Body of pancreas (tissue), 4 donors: ENCODE data around the gene PKD1L1. TPM values are rescaled to one million over a fixed set of nuclear protein-coding genes. Genes with fewer than 3 reads are reported as not detected.

Experiments used
- ATAC-seq: fragments of 150-250 bp; one replicate; pipeline ENCODE4 v1.9.1; 2016
- DNase-seq, 4 donors: peaks; one replicate each; pipeline ENCODE4 v3.0.0-alpha.2; 2019
- H3K27ac ChIP-seq, 4 donors: fragments of 200-600 bp; sonication (generic); 1 replicate in 3 of 4; 2 replicates in 1 of 4; pipeline versions ENCODE4 v1.5.1 to v1.6.1; 2016 to 2019; ENCODE audit warnings: mild to moderate bottlenecking in 1 of 4, mixed read lengths in 1 of 4, moderate library complexity in 1 of 4
- H3K27me3 ChIP-seq, 2 donors: fragments of 200-600 bp; sonication (generic); one replicate each; pipeline ENCODE4 v1.6.0; 2016; ENCODE audit warnings: mild to moderate bottlenecking in 1 of 2
- H3K36me3 ChIP-seq, 2 donors: fragments of 200-600 bp; sonication (generic); replicated peaks in 1 of 2; 2 replicates each; pipeline ENCODE4 v1.5.1; 2016; ENCODE audit warnings: low read depth in 2 of 2; ENCODE audit not compliant: insufficient read depth in 1 of 2
- H3K4me1 ChIP-seq: fragments of 200-600 bp; sonication (generic); one replicate; pipeline ENCODE4 v1.6.0; 2016
- H3K4me3 ChIP-seq, 2 donors: fragments of 200-600 bp; sonication (generic); 1 replicate in 1 of 2; 2 replicates in 1 of 2; pipeline ENCODE4 v1.5.1; 2016 to 2019
- H3K9me3 ChIP-seq, 3 donors: fragments of 200-600 bp; sonication (generic); 1 replicate in 2 of 3; 2 replicates in 1 of 3; pipeline ENCODE4 v1.5.1; 2016
- POLR2A ChIP-seq, 3 donors: fragments of 450-650 bp; IDR thresholded peaks; one replicate each; pipeline ENCODE4 v1.6.1; 2016; ENCODE audit warnings: antibody characterized with exemption in 3 of 3, mild to moderate bottlenecking in 2 of 3
- WGBS, 2 donors: methylation state at CpG; one replicate each; pipeline ENCODE4 v1.1.5; 2017; 5-methylcytosine and 5-hydroxymethylcytosine counted together
- intact Hi-C: fragments of 100-400 bp; cut with DNase I; formaldehyde crosslinking; loops from one replicate; pipeline ENCODE4 v1.15.1; 2023
- total RNA-seq, 2 donors: library from RNA; depleted of rRNA; stranded (reverse); fragments of >200 nt; gene quantifications; one replicate each; pipeline ENCODE4 v1.1.0, GENCODE V29; 2016
- TF ChIP-seq, protein P1 (sequence below), 7 experiments: fragments of 450-650 bp in 4 of 7; fragments of 200-600 bp in 3 of 7; sonication (generic) in 3 of 7; IDR thresholded peaks; one replicate each; pipeline ENCODE4 v1.5.1; 2016 to 2019; ENCODE audit warnings: antibody characterized with exemption in 7 of 7

The PKD1L1 gene
- total RNA-seq, 2 donors from 2014 or later: 0.26 to 4.0 TPM

DNA sequence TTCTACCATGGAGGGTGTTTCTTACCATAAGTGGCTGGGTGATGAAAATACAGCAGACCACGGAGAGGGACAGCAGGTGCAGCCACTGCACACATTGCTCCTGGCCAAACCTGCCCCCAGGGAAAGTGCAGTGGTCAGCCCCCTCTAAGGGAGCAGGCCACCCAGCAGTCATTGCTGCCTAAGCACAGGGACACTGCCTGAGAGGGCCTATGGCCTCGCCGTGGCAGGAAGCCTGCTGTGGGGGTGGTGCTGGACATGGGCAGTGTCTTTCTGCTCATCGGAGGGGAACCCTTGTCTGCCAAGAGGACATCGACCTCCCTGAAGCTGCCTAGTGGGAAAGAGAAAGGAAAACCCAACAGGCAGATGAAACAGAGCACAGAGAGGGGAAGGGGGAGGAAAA, 118.3 kb downstream of the PKD1L1 start:
- intact Hi-C loops: no loop called here
- no peaks in the 10 kb centered on the region for H3K27me3 ChIP-seq
- WGBS, 2 donors: 76 to 78% methylated on average over 2 to 5 of the region's 5 CpGs
- DNase-seq (no peak), ATAC-seq (no peak)
- peaks cover 19% of the 10 kb centered on the region for H3K4me1 ChIP-seq
- TF ChIP-seq POLR2A (IDR thresholded peaks at IDR 0.05): no peak
- TF ChIP-seq, protein P1, sequence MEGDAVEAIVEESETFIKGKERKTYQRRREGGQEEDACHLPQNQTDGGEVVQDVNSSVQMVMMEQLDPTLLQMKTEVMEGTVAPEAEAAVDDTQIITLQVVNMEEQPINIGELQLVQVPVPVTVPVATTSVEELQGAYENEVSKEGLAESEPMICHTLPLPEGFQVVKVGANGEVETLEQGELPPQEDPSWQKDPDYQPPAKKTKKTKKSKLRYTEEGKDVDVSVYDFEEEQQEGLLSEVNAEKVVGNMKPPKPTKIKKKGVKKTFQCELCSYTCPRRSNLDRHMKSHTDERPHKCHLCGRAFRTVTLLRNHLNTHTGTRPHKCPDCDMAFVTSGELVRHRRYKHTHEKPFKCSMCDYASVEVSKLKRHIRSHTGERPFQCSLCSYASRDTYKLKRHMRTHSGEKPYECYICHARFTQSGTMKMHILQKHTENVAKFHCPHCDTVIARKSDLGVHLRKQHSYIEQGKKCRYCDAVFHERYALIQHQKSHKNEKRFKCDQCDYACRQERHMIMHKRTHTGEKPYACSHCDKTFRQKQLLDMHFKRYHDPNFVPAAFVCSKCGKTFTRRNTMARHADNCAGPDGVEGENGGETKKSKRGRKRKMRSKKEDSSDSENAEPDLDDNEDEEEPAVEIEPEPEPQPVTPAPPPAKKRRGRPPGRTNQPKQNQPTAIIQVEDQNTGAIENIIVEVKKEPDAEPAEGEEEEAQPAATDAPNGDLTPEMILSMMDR (IDR thresholded peaks at IDR 0.05): no peak
- H3K9me3 ChIP-seq: no peaks in the 10 kb centered on the region
- H3K27ac ChIP-seq: no peak overlapping the region
- no peaks in the 10 kb centered on the region for H3K36me3 ChIP-seq
- no peak overlapping the region for H3K4me3 ChIP-seq

DNA sequence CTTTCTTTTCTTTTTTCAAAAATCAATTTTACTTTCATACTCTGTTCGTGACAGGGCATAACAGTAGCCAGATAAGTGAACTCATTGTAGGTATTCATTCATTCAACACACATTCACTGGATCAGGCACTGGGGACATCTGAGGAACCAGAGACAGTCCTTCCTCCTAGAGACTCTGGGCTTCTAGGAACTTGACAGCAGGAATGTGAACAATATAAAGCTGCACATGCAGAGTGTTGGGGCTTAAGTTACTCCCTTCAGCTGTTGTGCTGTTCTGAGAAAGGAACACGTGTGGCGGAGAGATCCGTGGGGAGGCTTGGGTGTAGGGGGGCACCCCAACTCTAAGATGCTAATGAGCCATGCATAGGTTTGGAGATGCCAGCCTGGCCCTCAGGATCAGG, 120.4 kb downstream of the PKD1L1 start:
- DNase-seq (no peak), ATAC-seq (peak; percentile 13)
- H3K9me3 ChIP-seq: no peaks in the 10 kb centered on the region
- H3K36me3 ChIP-seq: no peaks in the 10 kb centered on the region
- TF ChIP-seq, protein P1 (IDR thresholded peaks at IDR 0.05): no peak
- TF ChIP-seq POLR2A (IDR thresholded peaks at IDR 0.05): no peak
- intact Hi-C loops: no loop called here
- no peak overlapping the region for H3K4me3 ChIP-seq
- no peaks in the 10 kb centered on the region for H3K27me3 ChIP-seq
- H3K27ac ChIP-seq: peak overlapping the region in 2 of 4 donors; percentile 59 to 62
- H3K4me1 ChIP-seq: peaks cover 19% of the 10 kb centered on the region
- 49 to 61% methylated on average over 4 of the region's 4 CpGs for WGBS, 2 donors

DNA sequence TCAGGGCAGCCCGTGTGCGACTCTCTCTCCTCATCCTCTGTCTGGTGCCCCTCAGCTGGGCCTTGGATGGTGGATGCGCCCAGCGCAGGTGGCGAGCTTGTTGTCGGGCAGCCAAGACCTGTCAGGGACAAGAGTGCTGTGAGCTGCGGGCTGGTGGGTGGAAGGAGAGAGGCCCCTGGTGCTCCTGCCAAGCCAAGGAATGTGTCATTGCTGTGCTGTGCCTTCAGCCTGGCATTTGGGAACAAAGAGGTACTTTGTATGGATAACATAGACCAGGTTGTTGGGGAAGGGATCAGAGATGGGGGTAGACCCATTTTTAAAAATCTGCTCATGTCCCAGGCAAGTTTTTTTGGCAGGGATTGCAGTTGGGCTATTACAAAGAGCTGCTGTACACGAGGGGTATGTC, 120.9 kb downstream of the PKD1L1 start:
- H3K4me3 ChIP-seq: no peak overlapping the region
- no peaks in the 10 kb centered on the region for H3K27me3 ChIP-seq
- no peaks in the 10 kb centered on the region for H3K36me3 ChIP-seq
- H3K9me3 ChIP-seq: no peaks in the 10 kb centered on the region
- TF ChIP-seq, protein P1 (IDR thresholded peaks at IDR 0.05): no peak
- TF ChIP-seq POLR2A (IDR thresholded peaks at IDR 0.05): no peak
- intact Hi-C loops: no loop called here
- ATAC-seq (peak; percentile 92), DNase-seq (peak; percentile 37 to 67 (median 58))
- peak overlapping the region in 3 of 4 donors; percentile 45 to 62 (median 59) for H3K27ac ChIP-seq
- H3K4me1 ChIP-seq: peaks cover 19% of the 10 kb centered on the region
- WGBS, 2 donors: 44 to 49% methylated on average over 2 to 8 of the region's 8 CpGs

DNA sequence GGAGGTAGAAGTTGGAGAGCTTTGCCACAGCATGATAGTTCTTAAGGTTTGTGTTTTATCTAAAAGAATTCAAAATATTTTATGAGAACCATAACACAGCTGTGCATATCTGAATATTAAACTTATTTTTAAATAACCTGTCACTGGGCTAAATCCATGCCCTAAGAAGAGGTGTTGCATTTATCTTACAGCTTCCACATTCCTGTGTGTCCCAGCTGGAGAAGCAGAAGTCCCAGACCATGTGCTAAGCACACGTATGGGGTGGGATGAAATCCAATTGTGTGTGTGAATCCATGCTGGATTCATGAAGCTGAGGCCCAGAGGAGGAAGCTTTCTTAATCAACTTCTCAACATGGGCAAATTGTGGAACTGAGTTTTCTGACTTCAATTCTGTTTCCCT, 121.5 kb downstream of the PKD1L1 start:
- no peaks in the 10 kb centered on the region for H3K9me3 ChIP-seq
- TF ChIP-seq POLR2A (IDR thresholded peaks at IDR 0.05): no peak
- DNase-seq (no peak), ATAC-seq (no peak)
- peaks cover 19% of the 10 kb centered on the region for H3K4me1 ChIP-seq
- no peaks in the 10 kb centered on the region for H3K27me3 ChIP-seq
- intact Hi-C loops: no loop called here
- H3K36me3 ChIP-seq: no peaks in the 10 kb centered on the region
- WGBS, 2 donors: 42 to 50% methylated on average over 1 of the region's 1 CpG
- H3K27ac ChIP-seq: peak overlapping the region in 3 of 4 donors; percentile 45 to 62 (median 59)
- no peak overlapping the region for H3K4me3 ChIP-seq

DNA sequence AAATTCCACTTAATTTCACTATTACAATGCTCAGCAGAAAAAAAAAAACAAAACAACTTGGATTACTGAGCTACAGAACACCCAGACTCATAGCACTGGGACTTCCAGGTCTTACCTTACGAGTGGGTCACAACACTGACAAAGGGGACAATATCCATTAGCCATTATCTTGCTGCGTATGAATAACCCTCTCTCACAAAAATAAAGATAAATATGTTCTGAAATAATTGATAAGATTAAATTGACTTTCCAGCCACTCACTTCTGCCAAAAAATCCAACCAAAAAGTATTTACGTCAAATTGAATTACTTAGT, 128.7 kb downstream of the PKD1L1 start:
- no peaks in the 10 kb centered on the region for H3K4me1 ChIP-seq
- intact Hi-C loops: loop anchor here (10.0 kb wide), 2 partner anchors 385 to 545 kb away; no protein-coding TSS in a partner anchor
- H3K27me3 ChIP-seq: no peaks in the 10 kb centered on the region
- no peaks in the 10 kb centered on the region for H3K9me3 ChIP-seq
- TF ChIP-seq, protein P1 (IDR thresholded peaks at IDR 0.05): peak in 1 of 7 experiments; percentile 1
- TF ChIP-seq POLR2A (IDR thresholded peaks at IDR 0.05): no peak
- no peak overlapping the region for H3K4me3 ChIP-seq
- WGBS, 2 donors: 78 to 87% methylated on average over 3 of the region's 3 CpGs
- ATAC-seq (no peak), DNase-seq (no peak)
- no peaks in the 10 kb centered on the region for H3K36me3 ChIP-seq
- no peak overlapping the region for H3K27ac ChIP-seq
